ENCODE measurements around the gene LRP2.
"Not testable (repeated sequence)": the region's sequence is repeated elsewhere in the genome, so short reads cannot be mapped to it uniquely, and the experiment has no call there.

LRP2 gene

GRCh38 chr2:169300636-169301530 lies 61.5 kb downstream of the LRP2 start:
- no peak for DNase-seq

- no peak for DNase-seq
These were observed 64.3 kb downstream of the LRP2 start for GRCh38 chr2:169298007-169298406.

GRCh38 chr2:169294001-169294675 lies 68.2 kb downstream of the LRP2 start:
- no peak for DNase-seq

- DNase-seq: no peak
These were observed 70.8 kb downstream of the LRP2 start for GRCh38 chr2:169291517-169291916.

- DNase-seq: no peak
These were observed 71.9 kb downstream of the LRP2 start for GRCh38 chr2:169290433-169290832.

GRCh38 chr2:169287666-169288065 lies 74.7 kb downstream of the LRP2 start:
- DNase-seq: no peak

- DNase-seq: no peak
These were observed 75.6 kb downstream of the LRP2 start for GRCh38 chr2:169286624-169287231.

GRCh38 chr2:169285531-169286235 lies 76.7 kb downstream of the LRP2 start:
- no peak for DNase-seq

- DNase-seq: no peak
These were observed 81.8 kb downstream of the LRP2 start for GRCh38 chr2:169280502-169280901.

GRCh38 chr2:169275696-169276444 lies 86.5 kb downstream of the LRP2 start:
- DNase-seq: no peak

GRCh38 chr2:169272010-169272409 lies 90.3 kb downstream of the LRP2 start:
- no peak for DNase-seq

- not testable (repeated sequence) for DNase-seq
These were observed 91.8 kb downstream of the LRP2 start for GRCh38 chr2:169270574-169270973.

GRCh38 chr2:169265591-169265990 lies 96.7 kb downstream of the LRP2 start:
- no peak for DNase-seq

- no peak for DNase-seq
These were observed 101.3 kb downstream of the LRP2 start for GRCh38 chr2:169260846-169261642.

- no peak for DNase-seq
These were observed 102.1 kb downstream of the LRP2 start for GRCh38 chr2:169260246-169260645.

- DNase-seq: no peak
These were observed 102.9 kb downstream of the LRP2 start for GRCh38 chr2:169259402-169259801.

GRCh38 chr2:169258045-169258601 lies 104.2 kb downstream of the LRP2 start:
- no peak for DNase-seq

- DNase-seq: no peak
These were observed 107.6 kb downstream of the LRP2 start for GRCh38 chr2:169254774-169255173.

GRCh38 chr2:169247211-169247610 lies 115.1 kb downstream of the LRP2 start:
- no peak for DNase-seq

- no peak for DNase-seq
These were observed 121.9 kb downstream of the LRP2 start for GRCh38 chr2:169240405-169240804.

- DNase-seq: no peak
These were observed 124.4 kb downstream of the LRP2 start for GRCh38 chr2:169237939-169238338.
